GM18867 (cell line): ENCODE results near the gene MAGEB18.

Experiments used
- ATAC-seq: cut with Tn5 transposase; IDR thresholded peaks from one replicate; pipeline ENCODE4 v1.9.1; 2021; ENCODE audit warnings: mild to moderate bottlenecking, moderate library complexity; ENCODE audit not compliant: unreplicated experiment

The MAGEB18 gene

DNA sequence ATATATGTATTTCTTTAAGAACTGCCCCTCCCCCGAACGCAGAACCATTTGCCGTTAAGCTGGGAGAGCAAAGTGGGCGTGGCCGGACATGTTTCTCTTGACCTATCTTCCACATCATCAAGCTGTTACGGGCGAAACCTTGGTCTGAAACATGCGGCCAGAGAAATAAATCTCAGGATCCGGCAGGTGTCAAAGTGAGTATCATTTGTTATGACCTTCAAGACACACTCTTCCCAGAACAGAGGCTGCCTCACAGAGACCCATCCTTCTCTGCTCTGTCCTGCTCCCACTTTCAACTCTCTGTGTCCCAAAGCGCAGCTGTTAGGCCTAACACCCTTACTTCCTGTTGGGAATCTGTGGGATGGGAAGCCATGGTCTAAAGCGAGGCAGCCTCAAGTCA is at the start of gene MAGEB18:
Gene MAGEB18 (plus strand): TSS at position 70 of the 400 bp plus-strand sequence. CDS start 643 bp downstream, outside the sequence.
- ATAC-seq: no peak

GRCh38 chrX:26100421-26100920 is 37.7 kb upstream of the MAGEB18 start:
- no peak for ATAC-seq

DNA sequence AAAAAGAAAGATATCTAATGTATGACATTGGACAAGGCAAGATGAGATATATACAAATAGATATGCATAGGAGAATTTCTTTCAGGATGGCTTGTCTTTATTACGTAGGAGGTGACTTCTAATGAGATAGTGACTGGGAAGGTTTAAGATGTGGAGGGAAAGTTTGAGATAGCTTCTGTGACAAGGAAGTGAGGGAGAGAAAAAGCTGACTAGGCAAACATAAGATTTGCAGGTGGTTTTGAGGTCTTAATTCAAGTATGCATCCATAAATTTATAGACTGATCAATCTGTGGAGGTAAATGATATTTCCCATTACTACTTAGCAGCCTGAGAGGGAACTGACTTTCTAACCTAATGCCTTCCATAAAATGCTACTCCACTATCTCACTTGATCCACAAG is 29.0 kb upstream of the MAGEB18 start:
- no peak for ATAC-seq

- ATAC-seq: no peak
Measured at GRCh38 chrX:26146024-26146423, 7.9 kb downstream of the MAGEB18 start.

DNA sequence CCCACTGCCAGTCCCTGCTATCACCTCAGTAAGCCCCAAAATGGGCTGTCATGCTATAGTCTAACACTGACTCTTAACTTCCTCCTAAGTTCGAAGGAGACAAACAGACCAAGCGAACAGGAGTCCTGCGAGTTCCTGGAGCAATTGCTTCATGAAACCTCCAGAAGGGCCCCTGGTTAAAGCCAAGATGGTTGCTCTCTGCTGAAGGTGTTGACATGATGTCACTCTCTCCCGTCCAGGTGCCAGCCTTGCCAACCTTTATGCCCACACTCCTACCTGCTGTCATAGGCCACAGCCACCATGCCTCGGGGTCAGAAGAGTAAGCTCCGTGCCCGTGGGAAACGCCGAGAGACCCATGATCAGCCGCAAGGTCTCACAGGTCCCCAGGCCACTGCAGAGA is 22.2 kb downstream of the MAGEB18 start, which contains the start of gene MAGEB6B:
Gene MAGEB6B (plus strand): TSS at position 301 of the 400 bp plus-strand sequence. CDS start 0 bp downstream, at position 301.
- ATAC-seq: no peak
